IMR-90 (cell line): ENCODE measurements around the gene ISLR2. TPM values are rescaled to one million over a fixed set of nuclear protein-coding genes. Genes with fewer than 3 reads are reported as not detected.
A peak's percentile ranks its signal among the peaks of the same experiment; 100 is the strongest.

Experiments used
- ATAC-seq: fragments of 200-7000 bp; cut with Tn5 transposase; 2 replicates; pipeline ENCODE4 v1.9.1; 2020; ENCODE audit warnings: low read depth, mild to moderate bottlenecking, moderate library complexity
- BruUV-seq: library from RNA; stranded (reverse); fragments of 400-500 nt; replicated peaks from 2 replicates; lab custom pipeline; 2021; lab: Mats Ljungman, UMichigan
- CTCF ChIA-PET: fragments of 300-600 bp; formaldehyde crosslinking; extraction: SDS; loops from one replicate; lab custom pipeline; 2021; ENCODE audit warnings: antibody characterized with exemption; lab: Yijun Ruan, JAX
- POLR2A ChIA-PET: fragments of 300-600 bp; sonication (Branson Sonifier 250); formaldehyde crosslinking; loops from one replicate; lab custom pipeline; 2022; ENCODE audit warnings: antibody characterized with exemption; ENCODE audit not compliant: unreplicated experiment; lab: Charles Lee
- DNase-seq: peaks from one replicate; pipeline ENCODE4 v3.0.0; 2013
- H2AFZ ChIP-seq: replicated peaks from 2 replicates; pipeline ENCODE3; 2013; ENCODE audit warnings: low read length, mild to moderate bottlenecking; ENCODE audit not compliant: poor library complexity
- H2AK5ac ChIP-seq: 2 replicates; pipeline ENCODE4 v1.6.1; 2013; ENCODE audit warnings: low read depth, low read length, inconsistent platforms
- H2AK9ac ChIP-seq: replicated peaks from 2 replicates; pipeline ENCODE3; 2013; ENCODE audit warnings: mild to moderate bottlenecking, low read depth, low read length, moderate library complexity; ENCODE audit not compliant: poor library complexity
- H2BK120ac ChIP-seq: 2 replicates; pipeline ENCODE4 v1.6.1; 2013; ENCODE audit warnings: low read depth, low read length, inconsistent platforms
- H2BK15ac ChIP-seq: 3 replicates; pipeline ENCODE4 v1.6.1; 2013; ENCODE audit warnings: low read depth, low read length, inconsistent platforms
- H2BK20ac ChIP-seq: 2 replicates; pipeline ENCODE4 v1.6.1; 2013; ENCODE audit warnings: low read depth, mild to moderate bottlenecking, inconsistent platforms, low read length, moderate library complexity
- H2BK5ac ChIP-seq: 2 replicates; pipeline ENCODE4 v1.6.1; 2013; ENCODE audit warnings: mild to moderate bottlenecking, low read depth, low read length, inconsistent platforms; ENCODE audit not compliant: poor library complexity, severe bottlenecking
- H3K14ac ChIP-seq: replicated peaks from 2 replicates; pipeline ENCODE4 v1.6.1; 2013; ENCODE audit warnings: low read depth, low read length, inconsistent platforms
- H3K18ac ChIP-seq: 2 replicates; pipeline ENCODE4 v1.6.1; 2013; ENCODE audit warnings: low read depth, low read length, control low read depth
- H3K23ac ChIP-seq: 2 replicates; pipeline ENCODE4 v1.6.1; 2013; ENCODE audit warnings: low read depth, low read length, inconsistent platforms
- H3K27ac ChIP-seq: 2 replicates; pipeline ENCODE4 v1.5.1; 2013; ENCODE audit warnings: mild to moderate bottlenecking, control low read depth, low read length; ENCODE audit not compliant: insufficient read depth
- H3K27me3 ChIP-seq: 2 replicates; pipeline ENCODE4 v1.6.1; 2013; ENCODE audit warnings: low read length; ENCODE audit not compliant: control insufficient read depth, insufficient read depth
- H3K36me3 ChIP-seq: 2 replicates; pipeline ENCODE4 v1.6.1; 2013; ENCODE audit warnings: low read length, mixed read lengths; ENCODE audit not compliant: control insufficient read depth, insufficient read depth
- H3K4ac ChIP-seq: 2 replicates; pipeline ENCODE4 v1.6.1; 2013; ENCODE audit warnings: low read depth, low read length, inconsistent platforms
- H3K4me1 ChIP-seq: 2 replicates; pipeline ENCODE4 v1.6.1; 2013; ENCODE audit warnings: low read length, mixed read lengths; ENCODE audit not compliant: control insufficient read depth, insufficient read depth
- H3K4me2 ChIP-seq: 2 replicates; pipeline ENCODE4 v1.6.1; 2013; ENCODE audit warnings: low read depth, mild to moderate bottlenecking, control low read depth, low read length, moderate library complexity
- H3K4me3 ChIP-seq: 2 replicates; pipeline ENCODE4 v1.5.1; 2013; ENCODE audit warnings: low read depth, mild to moderate bottlenecking, control low read depth, low read length, moderate library complexity; ENCODE audit not compliant: insufficient read depth
- H3K56ac ChIP-seq: 2 replicates; pipeline ENCODE4 v1.6.1; 2013; ENCODE audit warnings: low read length, inconsistent platforms; ENCODE audit not compliant: insufficient read depth; ENCODE audit errors: extremely low read depth
- H3K79me1 ChIP-seq, 2 experiments: 2 replicates each; pipeline ENCODE4 v1.6.1; 2013; ENCODE audit warnings: low read length in 2 of 2, inconsistent platforms in 1 of 2, low read depth in 1 of 2
- H3K9ac ChIP-seq: 2 replicates; pipeline ENCODE4 v1.6.1; 2013; ENCODE audit warnings: low read depth, low read length, control low read depth
- H3K9me1 ChIP-seq: 2 replicates; pipeline ENCODE4 v1.6.1; 2013; ENCODE audit warnings: low read length, inconsistent platforms; ENCODE audit not compliant: insufficient read depth
- H3K9me3 ChIP-seq: 2 replicates; pipeline ENCODE4 v1.6.1; 2013; ENCODE audit warnings: low read length; ENCODE audit not compliant: control insufficient read depth, insufficient read depth
- H4K20me1 ChIP-seq: 2 replicates; pipeline ENCODE4 v1.6.1; 2013; ENCODE audit warnings: low read length, inconsistent platforms; ENCODE audit not compliant: insufficient read depth
- H4K5ac ChIP-seq: 2 replicates; pipeline ENCODE4 v1.6.1; 2013; ENCODE audit warnings: mild to moderate bottlenecking, low read depth, low read length, control low read depth
- H4K8ac ChIP-seq, 2 experiments: 2 replicates each; pipeline ENCODE4 v1.6.1; 2013; ENCODE audit warnings: low read depth in 2 of 2, low read length in 2 of 2, control low read depth in 1 of 2, inconsistent platforms in 1 of 2
- H4K91ac ChIP-seq: 2 replicates; pipeline ENCODE4 v1.6.1; 2013; ENCODE audit warnings: low read depth, low read length, inconsistent platforms; ENCODE audit not compliant: insufficient read depth
- BHLHE40 ChIP-seq: fragments of 150-350 bp; IDR thresholded peaks from 2 replicates; pipeline ENCODE4 v1.6.1; 2016; ENCODE audit warnings: mild to moderate bottlenecking, low read depth, low read length
- CTCF ChIP-seq: conservative IDR thresholded peaks from 2 replicates; pipeline ENCODE4 v1.5.1; 2012; ENCODE audit warnings: mild to moderate bottlenecking, low read depth, low read length, improper control_type of control experiment
- ELK1 ChIP-seq: fragments of 150-350 bp; IDR thresholded peaks from 2 replicates; pipeline ENCODE4 v1.6.1; 2016; ENCODE audit warnings: low read depth, mild to moderate bottlenecking, low read length, moderate library complexity, borderline replicate concordance
- FOS ChIP-seq: fragments of 150-350 bp; IDR thresholded peaks from 2 replicates; pipeline ENCODE4 v1.6.1; 2016; ENCODE audit warnings: low read depth, low read length
- MAFK ChIP-seq: IDR thresholded peaks from 2 replicates; pipeline ENCODE4 v1.6.1; 2012; ENCODE audit warnings: low read depth, low read length, improper control_type of control experiment
- MXI1 ChIP-seq: IDR thresholded peaks from 2 replicates; pipeline ENCODE4 v1.6.1; 2012; ENCODE audit warnings: low read depth, mild to moderate bottlenecking, low read length, moderate library complexity, borderline replicate concordance
- RAD21 ChIP-seq: IDR thresholded peaks from 2 replicates; pipeline ENCODE4 v1.6.1; 2012; ENCODE audit warnings: low read length, improper control_type of control experiment
- RCOR1 ChIP-seq: IDR thresholded peaks from 2 replicates; pipeline ENCODE4 v1.6.1; 2012; ENCODE audit warnings: mild to moderate bottlenecking, low read length, improper control_type of control experiment; ENCODE audit not compliant: insufficient replicate concordance
- RFX5 ChIP-seq: IDR thresholded peaks from 2 replicates; pipeline ENCODE4 v1.8.0; 2012; ENCODE audit warnings: low read depth, mild to moderate bottlenecking, low read length, moderate library complexity
- USF2 ChIP-seq: fragments of 150-350 bp; IDR thresholded peaks from 2 replicates; pipeline ENCODE4 v1.6.1; 2017; ENCODE audit warnings: mild to moderate bottlenecking, antibody characterized with exemption, low read length, low read depth
- WGBS, 2 experiments: methylation state at CpG; one replicate each; pipeline versions ENCODE4 v1.1.5 to v1.1.7; 2013; ENCODE audit warnings: missing lambda C conversion rate in 2 of 2; ENCODE audit not compliant: insufficient read length in 1 of 2; ENCODE audit errors: extremely low coverage in 2 of 2; 5-methylcytosine and 5-hydroxymethylcytosine counted together
- dilution Hi-C: fragments of 300-500 bp; cut with HindIII; formaldehyde crosslinking; loops from one replicate; pipeline ENCODE4 v1.14.3; 2018; ENCODE audit warnings: low sequenced_read_pairs; ENCODE audit not compliant: unreplicated experiment
- in situ Hi-C: fragments of 300-500 bp; cut with MboI; formaldehyde crosslinking; loops from 3 replicates; pipeline ENCODE4 v1.14.3; 2019; ENCODE audit warnings: low sequenced_read_pairs, inconsistent platforms, mixed read lengths
- intact Hi-C: fragments of 100-400 bp; cut with micrococcal nuclease; formaldehyde crosslinking; loops from 2 replicates; pipeline ENCODE4 v1.10.0; 2022
- polyA plus RNA-seq, 3 experiments: library from polyadenylated mRNA; depleted of rRNA; stranded (reverse); fragments of >200 nt; gene quantifications; 2 replicates each; pipeline ENCODE4 v1.2.3, GENCODE V29; 2012; ENCODE audit warnings: low replicate concordance in 1 of 3
- total RNA-seq: library from RNA; depleted of rRNA; stranded (reverse); fragments of >200 nt; gene quantifications from 2 replicates; pipeline ENCODE4 v1.2.3, GENCODE V29; 2012

Gene ISLR2
- total and polyA plus RNA-seq, 2 of the 4 experiments (the other 2 are of a cell fraction) = not detected

GRCh38 chr15:74176262-74177214, 46.2 kb downstream of the ISLR2 start:
- H2BK15ac ChIP-seq = no peak overlapping the region
- H4K8ac ChIP-seq = no peak overlapping the region
- no TSS peak for BruUV-seq
- WGBS, 2 experiments = 70% methylated on average over 6 of the region's 10 CpGs; no CpG with 5 or more reads in 1 of the 2 experiments
- H3K9ac ChIP-seq = no peak overlapping the region
- in situ Hi-C loops (no loop called here), intact Hi-C loops (no loop called here), dilution Hi-C loops (no loop called here)
- H2BK5ac ChIP-seq = no peak overlapping the region
- H2AK5ac ChIP-seq = peak overlapping the region; percentile 30; the same call in 1 of the 2 replicates
- H2AK9ac ChIP-seq = no peak overlapping the region
- H3K4me2 ChIP-seq = no peak overlapping the region
- POLR2A ChIA-PET = no interaction called here
- no peak overlapping the region for H3K4ac ChIP-seq
- H3K27ac ChIP-seq = no peak overlapping the region
- no peaks in the 10 kb centered on the region for H3K36me3 ChIP-seq
- no peak overlapping the region for H4K91ac ChIP-seq
- no peak overlapping the region for H3K18ac ChIP-seq
- CTCF ChIA-PET = no interaction called here
- H3K56ac ChIP-seq = no peak overlapping the region
- H2AFZ ChIP-seq = peak overlapping the region; percentile 37
- DNase-seq = no peak
- no peak overlapping the region for H3K23ac ChIP-seq
- H3K4me1 ChIP-seq = peaks cover 37% of the 10 kb centered on the region
- H2BK20ac ChIP-seq = no peak overlapping the region
- no peaks in the 10 kb centered on the region for H3K9me3 ChIP-seq
- H3K14ac ChIP-seq = no peak overlapping the region
- H3K4me3 ChIP-seq = no peak overlapping the region
- ATAC-seq = no peak
- H4K5ac ChIP-seq = no peak overlapping the region
- TF ChIP-seq CTCF (no peak), RFX5 (no peak), MXI1 (no peak), FOS (no peak), RCOR1 (no peak), MAFK (no peak), BHLHE40 (no peak), RAD21 (no peak), ELK1 (no peak), USF2 (no peak)
- H3K79me1 ChIP-seq = no peaks in the 10 kb centered on the region
- H3K9me1 ChIP-seq = peaks cover 29% of the 10 kb centered on the region
- H4K20me1 ChIP-seq = peaks cover 6% of the 10 kb centered on the region; the same call in 1 of the 2 replicates
- H2BK120ac ChIP-seq = no peak overlapping the region; the same call in 1 of the 2 replicates
- peaks cover 2% of the 10 kb centered on the region; the same call in 1 of the 2 replicates for H3K27me3 ChIP-seq
